Bronchial epithelial cell (primary cell): ENCODE data around the gene CSNK2B. TPM values are rescaled to one million over a fixed set of nuclear protein-coding genes. Genes with fewer than 3 reads are reported as not detected.
A peak's percentile ranks its signal among the peaks of the same experiment; 100 is the strongest.

Experiments used
- DNase-seq: peaks from one replicate; pipeline ENCODE4 v3.0.0-alpha.2; 2010; ENCODE audit warnings: low read depth
- FAIRE-seq: peaks from 2 replicates; lab custom pipeline; 2011; peaks lifted over from hg19 to GRCh38; lab: Jason Lieb, UNC
- H3K27me3 ChIP-seq: 2 replicates; pipeline ENCODE4 v1.5.1; 2011; ENCODE audit warnings: low read length; ENCODE audit not compliant: control insufficient read depth, insufficient read depth
- H3K36me3 ChIP-seq: 2 replicates; pipeline ENCODE4 v1.5.1; 2011; ENCODE audit warnings: low read length; ENCODE audit not compliant: control insufficient read depth, insufficient read depth
- H3K4me3 ChIP-seq: 2 replicates; pipeline ENCODE4 v1.5.1; 2011; ENCODE audit warnings: mild to moderate bottlenecking, low read depth, low read length, control low read depth
- CTCF ChIP-seq: IDR thresholded peaks from 2 replicates; pipeline ENCODE4 v1.5.1; 2011; ENCODE audit warnings: mild to moderate bottlenecking, moderate library complexity, low read length, control low read depth, inconsistent platforms; ENCODE audit not compliant: insufficient read depth, severe bottlenecking
- total RNA-seq: library from RNA; depleted of rRNA; stranded (reverse); fragments of >200 nt; gene quantifications from 2 replicates; pipeline ENCODE4 v1.2.1, GENCODE V29; 2014

The CSNK2B gene
- total RNA-seq, 1 donor from 2014 or later = 61.1 TPM

DNA sequence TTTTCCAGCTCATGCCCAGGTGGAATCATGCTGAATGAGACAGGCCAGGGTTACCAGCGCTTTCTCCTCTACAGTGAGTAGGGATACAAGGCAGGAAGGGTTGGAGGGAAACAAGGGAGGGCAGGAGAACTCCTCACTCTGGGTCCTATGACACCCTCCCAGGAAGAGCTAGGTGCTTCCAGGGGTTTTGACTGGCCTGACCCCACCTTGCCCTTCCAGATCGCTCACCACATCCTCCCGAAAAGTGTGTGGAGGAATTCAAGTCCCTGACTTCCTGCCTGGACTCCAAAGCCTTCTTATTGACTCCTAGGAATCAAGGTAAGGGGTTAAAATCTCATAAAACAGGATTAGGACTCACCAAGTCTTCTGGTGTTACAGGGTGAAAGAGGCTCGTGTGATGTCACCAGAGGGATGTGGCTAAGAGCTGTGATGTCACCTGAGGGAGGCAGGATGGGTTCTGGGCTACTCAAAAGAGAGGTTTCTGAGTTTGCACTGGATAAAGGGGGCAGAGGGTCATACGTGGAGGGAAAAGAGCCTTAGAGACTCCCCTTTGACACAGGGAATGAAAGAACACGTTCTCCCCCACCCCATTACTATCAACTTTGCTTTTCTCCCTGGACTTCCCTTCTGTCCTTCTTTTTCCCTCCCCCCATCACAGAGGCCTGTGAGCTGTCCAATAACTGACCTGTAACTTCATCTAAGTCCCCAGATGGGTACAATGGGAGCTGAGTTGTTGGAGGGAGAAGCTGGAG lies 8.3 kb upstream of the CSNK2B start:
- Histone ChIP-seq H3K36me3 (peaks cover 6% of the 10 kb centered on the region), H3K4me3 (no peak overlapping the region), H3K27me3 (no peaks in the 10 kb centered on the region)
- FAIRE-seq = no peak
- TF ChIP-seq CTCF = no peak
- DNase-seq = no peak

- H3K36me3 ChIP-seq = peaks cover 6% of the 10 kb centered on the region
- DNase-seq (no peak), FAIRE-seq (no peak)
- H3K4me3 ChIP-seq = no peak overlapping the region
- H3K27me3 ChIP-seq = no peaks in the 10 kb centered on the region
- no peak for TF ChIP-seq CTCF
Observed at GRCh38 chr6:31658158-31658688, 7.7 kb upstream of the CSNK2B start.

DNA sequence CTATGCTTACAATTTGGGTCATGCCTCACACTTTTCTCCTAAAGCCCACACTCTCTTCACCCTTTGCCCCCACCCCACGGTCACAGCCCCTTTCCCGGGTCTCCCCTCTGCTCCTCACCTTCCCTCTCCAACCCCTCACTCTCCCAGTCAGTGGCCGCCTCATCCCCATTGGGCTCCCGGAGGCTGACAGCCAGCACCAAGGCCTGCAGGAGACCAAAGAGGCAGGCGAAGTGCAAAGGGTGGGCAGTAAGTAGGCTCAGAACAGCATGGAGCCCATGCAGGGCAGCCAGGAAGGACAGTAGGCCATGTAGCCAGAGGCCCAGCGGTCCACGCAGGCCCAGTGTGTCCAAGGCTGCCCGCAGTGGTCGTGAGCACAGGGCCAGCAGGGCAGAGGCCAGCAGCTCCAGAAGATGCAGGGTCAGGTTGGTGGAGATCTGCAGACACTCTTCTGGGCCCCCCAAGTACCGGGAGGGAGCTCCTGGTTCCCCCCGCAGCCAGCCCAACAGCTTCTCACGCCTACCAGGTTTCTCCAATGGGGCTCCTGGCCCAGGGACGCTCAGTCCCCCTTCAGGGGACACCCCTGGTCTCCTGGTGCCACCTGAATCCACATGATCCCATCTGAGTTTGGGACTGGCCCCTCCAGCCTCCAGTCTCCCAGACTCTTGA lies 6.8 kb upstream of the CSNK2B start:
- peak overlapping the region; percentile 76 for H3K4me3 ChIP-seq
- no peaks in the 10 kb centered on the region for H3K27me3 ChIP-seq
- H3K36me3 ChIP-seq = peaks cover 6% of the 10 kb centered on the region
- FAIRE-seq (no peak), DNase-seq (no peak)
- TF ChIP-seq CTCF = no peak

DNA sequence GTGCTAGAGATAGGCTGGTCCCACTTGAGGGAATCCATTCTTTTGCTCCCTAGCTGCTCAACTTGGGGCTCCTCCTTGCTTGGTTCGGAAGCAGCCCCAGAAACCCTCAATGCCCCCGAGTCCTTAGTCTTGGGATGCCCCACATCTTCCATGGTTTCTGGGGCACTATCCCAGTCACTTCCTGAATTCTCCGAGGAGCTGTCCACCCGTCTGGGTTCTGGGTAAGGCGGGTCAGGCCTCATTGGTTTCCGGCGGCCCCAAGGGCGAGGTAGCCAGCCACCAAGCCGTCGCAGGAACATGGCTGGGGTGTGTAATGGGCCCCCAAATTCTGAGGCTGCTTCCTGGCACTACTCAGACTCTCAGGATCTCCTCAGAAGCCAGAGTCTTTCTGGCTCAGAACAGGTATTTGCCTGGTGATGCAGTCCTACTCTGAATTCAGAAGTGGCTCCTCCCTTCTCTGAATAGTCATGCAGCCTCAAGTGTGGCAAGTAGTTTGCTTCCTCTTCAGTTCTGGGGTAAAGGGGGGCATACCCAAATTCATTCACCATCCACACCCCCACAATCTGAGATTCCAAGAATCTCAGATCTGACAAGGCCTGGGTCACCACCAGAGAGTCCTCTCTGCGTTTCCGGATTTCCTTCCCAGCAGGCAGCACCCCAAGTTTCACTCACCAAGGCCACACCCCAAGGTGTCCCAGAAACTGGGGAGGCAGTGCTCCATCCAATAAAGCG lies 6.1 kb upstream of the CSNK2B start:
- TF ChIP-seq CTCF = no peak
- H3K4me3 ChIP-seq = peak overlapping the region; percentile 76
- H3K36me3 ChIP-seq = peaks cover 6% of the 10 kb centered on the region
- FAIRE-seq = no peak
- DNase-seq = peak; percentile 56
- no peaks in the 10 kb centered on the region for H3K27me3 ChIP-seq

- no peak for FAIRE-seq
- Histone ChIP-seq H3K27me3 (no peaks in the 10 kb centered on the region), H3K4me3 (peak within 1 kb of the TSS; percentile 76), H3K36me3 (peaks cover 6% of the 10 kb centered on the region)
- DNase-seq = peak; percentile 62
- no peak for TF ChIP-seq CTCF
Observed at GRCh38 chr6:31660381-31661261, 5.3 kb upstream of the CSNK2B start, which contains the start of gene C6orf47. TSS of gene C6orf47 (minus strand) at chr6:31660778. CDS start at chr6:31659947, 831 bp downstream.
